ENCODE data around the gene RGS16.
"Not testable (repeated sequence)": the region's sequence is repeated elsewhere in the genome, so short reads cannot be mapped to it uniquely, and the experiment has no call there.

RGS16 gene, protein sequence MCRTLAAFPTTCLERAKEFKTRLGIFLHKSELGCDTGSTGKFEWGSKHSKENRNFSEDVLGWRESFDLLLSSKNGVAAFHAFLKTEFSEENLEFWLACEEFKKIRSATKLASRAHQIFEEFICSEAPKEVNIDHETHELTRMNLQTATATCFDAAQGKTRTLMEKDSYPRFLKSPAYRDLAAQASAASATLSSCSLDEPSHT

DNA sequence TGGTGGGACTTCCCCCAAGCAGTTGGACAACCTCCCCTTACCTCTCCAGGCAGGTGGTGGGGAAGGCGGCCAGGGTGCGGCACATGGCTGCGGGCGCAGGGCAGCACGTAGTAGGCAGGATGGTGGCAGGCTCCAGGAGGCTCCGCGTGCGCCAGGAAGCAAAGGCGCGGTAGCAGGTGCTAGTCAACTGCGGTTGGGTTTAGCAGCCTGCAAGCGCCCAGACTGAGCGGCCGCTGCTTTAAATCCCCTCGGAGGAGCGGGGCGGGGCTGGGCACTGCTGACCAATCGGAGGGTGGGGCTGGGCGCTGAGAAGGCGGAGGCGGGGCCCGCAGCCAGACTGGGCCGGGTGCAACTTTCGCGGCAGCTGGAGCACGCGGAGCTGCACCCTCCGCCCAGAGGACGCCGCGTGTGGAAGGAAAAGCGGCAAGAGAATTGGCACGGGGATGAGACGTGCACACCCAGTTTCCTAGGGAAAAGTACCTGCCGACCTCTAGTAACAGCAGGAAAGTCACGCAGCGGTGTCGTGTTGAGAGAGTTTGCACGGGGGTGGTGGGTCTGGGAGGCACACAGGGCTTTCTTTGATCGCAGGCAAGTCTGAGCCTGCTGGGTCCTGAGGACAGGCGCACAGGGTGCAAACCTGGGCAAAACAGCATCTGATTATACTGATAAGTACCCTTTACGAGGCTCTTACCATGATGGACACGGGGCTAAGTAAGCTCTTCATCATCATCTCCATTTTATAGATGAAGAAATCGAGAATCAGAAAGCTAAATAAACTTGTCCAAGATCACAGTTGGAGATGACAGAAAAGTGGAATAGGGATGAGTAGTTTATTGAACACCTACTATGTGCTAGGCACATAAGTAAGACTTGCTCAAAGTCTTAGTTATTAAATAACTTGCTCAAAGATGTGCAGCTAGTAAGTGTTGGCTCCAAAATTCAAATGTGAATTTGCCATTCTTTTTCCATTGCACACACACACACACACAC lies at the start of gene RGS16:
RGS16 (minus strand) TSS at position 215 of the 990 bp plus-strand sequence; CDS start at position 85, 130 bp downstream.
- DNase-seq: peak; percentile 50

DNA sequence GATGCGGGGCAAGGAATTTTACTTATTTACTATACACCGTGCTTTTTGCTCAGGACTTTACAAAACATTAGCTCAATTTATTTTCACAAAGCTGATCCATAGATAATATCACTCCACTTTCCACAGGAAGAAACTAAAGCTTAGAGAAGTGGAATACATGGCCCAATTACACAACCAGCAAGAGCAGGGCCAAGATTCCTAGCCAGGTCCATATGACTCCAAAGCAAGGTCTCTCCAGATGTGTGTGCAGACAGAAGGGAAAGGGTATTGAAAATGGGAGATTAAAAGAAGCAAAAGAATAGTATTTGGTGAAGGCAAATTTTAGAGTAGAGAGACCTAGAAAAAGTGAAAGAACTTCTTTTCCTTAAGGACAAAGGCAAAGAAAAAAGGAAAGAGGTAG lies 49.8 kb upstream of the RGS16 start:
- no peak for DNase-seq

DNA sequence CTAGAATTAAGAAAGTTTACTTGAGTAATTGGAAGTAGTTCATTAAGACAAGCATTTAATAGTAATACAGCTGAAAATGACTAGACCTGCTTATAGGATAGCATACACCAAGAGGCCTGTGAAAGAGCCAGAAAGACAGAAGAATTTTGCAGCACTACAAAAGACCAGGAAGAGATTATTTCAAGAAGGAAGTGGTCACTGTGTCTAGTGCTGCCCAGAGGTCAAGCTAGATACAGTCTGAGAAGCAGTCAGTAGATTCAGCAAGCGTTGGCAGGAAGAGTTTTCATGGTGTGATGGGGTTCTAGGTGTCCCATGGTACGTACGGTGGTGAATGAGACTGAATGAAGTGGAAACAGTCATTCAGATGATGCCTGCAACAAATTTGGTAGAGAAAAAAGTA lies 48.7 kb upstream of the RGS16 start:
- DNase-seq: no peak

DNA sequence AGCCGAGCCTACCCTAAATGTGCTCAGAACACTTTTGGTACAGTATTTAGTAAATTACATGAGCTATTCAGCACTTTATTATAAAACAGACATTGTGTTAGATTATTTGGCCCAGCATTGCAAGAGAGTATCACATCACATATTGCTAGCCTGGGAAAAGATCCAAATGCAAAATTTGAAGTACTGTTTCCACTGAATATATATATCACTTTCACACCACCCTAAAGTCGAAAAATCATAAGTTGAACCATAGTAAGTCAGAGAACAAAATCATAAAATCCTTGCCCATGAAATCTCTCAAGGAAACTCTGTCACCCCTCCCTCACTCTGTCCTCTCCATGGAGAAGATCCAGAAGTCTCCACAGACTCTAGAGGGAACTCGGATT lies 47.1 kb upstream of the RGS16 start:
- no peak for DNase-seq

DNA sequence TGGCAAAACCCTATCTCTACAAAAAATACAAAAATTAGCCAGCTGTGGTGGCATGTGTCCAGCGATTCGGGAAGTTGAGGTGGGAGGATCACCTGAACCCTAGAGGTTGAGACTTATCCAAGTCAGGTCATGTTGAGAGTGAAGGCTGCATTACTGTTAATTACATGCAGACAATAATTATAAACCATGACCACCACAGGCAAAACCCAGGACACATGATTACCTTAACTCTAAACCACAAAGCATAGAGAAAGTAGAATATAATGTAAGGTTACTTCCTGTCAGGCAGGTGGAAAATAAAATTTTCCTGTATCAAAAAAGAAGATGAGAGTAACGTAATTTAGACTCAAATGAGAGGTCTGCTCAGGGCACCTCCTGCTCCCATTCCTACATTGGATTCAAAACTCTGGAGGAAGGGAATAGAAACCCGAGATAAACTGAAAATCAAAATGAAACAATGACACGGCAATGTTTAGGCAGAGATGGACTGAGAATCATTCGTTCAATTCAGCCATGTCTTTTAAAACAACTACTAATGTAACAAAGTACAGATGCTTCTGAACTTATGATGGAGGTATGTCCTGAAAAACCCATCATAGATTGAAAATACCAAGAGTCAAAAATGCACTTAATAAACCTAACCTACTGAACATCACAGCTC lies 46.6 kb upstream of the RGS16 start:
- no peak for DNase-seq

DNA sequence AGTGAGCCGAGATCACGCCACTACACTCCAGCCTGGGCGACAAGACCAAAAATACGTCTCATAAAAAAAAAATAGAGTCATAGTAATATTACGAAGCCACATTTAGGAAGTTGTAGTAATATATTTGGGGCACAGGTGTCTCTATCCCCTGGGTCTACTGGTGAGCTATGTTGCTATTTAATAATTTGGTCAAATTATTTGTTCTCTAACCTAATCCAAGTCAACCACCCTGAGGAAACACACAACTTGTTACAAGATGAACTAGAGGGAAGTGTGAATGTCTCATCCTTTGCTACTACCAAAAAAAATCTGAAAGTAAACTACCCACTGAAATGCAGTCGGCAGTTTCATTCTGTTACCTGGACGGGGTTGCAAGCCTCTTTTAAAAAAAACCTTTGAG lies 44.9 kb upstream of the RGS16 start:
- no peak for DNase-seq

DNA sequence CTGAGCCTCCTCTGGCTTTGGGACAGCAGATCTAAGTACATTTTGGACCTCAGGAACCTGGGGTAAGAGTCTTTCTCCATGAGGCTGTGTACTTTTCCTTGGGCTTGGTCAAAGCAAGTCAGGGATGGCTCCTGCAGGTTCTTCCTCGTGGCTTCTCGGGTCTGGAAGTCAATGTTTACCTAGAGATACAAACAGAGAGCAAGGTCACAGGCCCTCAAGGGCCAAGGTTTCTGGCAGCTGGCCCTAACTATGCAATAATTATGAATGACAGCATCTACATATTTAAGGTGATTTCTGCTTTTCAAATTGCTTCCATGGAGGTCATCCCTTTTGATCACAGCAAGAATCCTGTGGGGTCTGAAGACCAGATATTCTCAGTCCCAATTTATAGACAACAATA lies 42.5 kb upstream of the RGS16 start:
- no peak for DNase-seq

DNA sequence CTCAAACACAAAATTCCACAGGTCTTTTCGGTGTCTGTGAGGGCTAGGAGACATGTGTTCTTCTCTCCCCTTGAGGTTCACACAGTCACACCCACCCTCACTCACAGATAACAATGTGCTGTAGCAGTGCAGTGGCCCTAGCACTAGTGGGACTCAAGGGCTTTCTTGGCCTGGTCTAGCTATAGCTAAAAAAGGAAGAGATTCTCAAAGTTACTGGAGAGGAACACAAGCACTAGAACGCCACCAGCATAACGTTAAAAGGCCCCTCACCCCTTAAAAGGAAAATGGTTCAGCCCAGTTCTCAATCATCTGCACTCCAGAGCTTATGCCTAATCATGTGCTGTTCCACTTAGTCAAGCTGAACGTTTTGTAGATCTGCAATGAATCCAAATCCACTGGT lies 40.7 kb upstream of the RGS16 start:
- no peak for DNase-seq

DNA sequence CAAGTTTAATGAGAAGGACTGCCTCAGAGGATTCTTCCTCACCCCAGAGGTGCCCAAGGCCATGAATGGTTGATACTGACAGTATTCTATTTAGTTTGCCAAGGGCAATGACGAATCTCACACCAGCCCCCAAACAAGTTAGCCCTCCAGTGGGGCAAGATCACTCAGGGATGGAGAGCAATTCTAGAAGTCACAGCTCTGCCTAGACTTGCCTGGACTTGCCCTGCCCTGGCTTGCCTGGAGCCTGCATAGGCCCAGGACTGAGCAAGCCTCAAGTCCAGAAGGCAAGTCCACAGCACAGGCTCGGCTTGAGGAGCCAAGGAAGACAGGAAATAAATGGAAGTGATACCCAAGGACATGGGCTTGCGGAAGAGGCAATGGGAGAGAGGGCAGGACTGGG lies 39.5 kb upstream of the RGS16 start:
- no peak for DNase-seq

DNA sequence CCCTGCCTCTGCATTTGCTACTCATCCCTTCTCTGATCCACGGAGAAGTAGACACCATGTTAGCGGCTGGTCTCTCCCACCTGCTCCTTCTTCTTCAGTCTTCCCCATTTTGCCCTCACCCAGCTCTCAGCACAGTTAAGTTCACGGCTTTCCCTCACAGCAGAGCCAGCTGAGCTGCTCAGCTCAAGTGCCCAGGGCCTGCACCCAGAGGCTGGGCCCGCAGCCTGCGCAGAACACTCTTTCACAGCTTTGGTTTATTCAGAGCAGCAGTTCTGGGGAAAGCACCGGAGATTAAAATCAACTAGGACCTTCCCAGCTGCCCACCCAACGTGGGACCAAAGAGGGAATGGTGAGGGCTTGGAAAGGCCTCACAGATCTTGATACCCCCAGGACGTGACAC lies 38.3 kb upstream of the RGS16 start:
- no peak for DNase-seq

DNA sequence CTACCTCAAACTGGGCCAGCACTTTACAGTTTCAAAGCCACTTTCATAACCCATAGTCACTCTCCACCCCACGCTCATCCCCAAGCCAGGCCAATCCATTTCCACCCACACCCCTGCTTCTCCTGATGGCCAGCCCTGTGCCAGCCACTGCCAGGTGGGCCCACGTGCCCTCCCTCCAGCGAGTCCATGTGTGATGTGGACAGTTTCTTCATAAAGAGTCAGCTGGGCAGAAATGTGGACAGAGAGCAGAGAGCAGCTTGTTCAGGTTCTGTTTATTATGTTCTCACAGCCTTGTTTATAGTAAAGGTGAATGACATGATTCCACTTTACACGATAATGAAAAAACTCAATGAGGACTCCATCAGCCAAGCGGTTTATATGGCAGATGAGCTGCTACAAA lies 37.4 kb upstream of the RGS16 start:
- DNase-seq: no peak

DNA sequence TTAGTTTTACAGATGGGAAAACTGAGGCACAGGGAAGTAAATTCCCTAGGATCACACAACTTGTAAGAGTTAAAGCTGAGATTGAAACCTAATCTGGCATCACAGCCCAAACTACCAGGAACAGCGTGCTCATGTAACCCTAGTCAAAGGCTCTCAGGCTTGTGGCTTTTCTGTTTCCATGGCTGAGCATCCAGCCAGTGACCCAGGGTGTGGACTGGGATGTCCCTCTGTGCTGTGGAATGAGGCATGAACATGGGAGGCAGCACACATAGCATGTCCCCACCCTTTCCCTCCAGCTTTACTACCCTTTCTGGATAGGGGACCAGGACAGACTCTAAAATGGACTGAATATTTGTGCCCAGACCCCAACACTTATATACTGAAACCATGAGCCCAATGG lies 35.1 kb upstream of the RGS16 start:
- no peak for DNase-seq

DNA sequence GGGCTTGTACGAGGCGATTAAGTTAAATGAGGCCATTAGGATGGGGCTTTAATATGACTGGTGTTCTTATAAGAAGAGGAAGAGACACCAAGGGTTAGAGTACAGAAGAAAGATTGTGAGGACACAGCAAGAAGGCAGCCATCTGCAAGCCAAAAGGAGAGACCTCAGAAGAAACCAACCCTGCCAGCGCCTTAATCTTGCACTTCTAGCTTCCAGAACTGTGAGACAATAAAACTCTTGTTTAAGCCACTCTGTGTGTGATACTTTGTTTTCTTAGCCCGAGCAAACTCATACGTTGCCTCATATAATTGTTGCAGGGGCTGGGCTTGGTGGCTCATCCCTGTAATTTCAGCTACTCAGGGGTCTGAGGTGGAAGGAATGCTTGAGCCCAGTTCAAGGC lies 33.6 kb upstream of the RGS16 start:
- DNase-seq: no peak

DNA sequence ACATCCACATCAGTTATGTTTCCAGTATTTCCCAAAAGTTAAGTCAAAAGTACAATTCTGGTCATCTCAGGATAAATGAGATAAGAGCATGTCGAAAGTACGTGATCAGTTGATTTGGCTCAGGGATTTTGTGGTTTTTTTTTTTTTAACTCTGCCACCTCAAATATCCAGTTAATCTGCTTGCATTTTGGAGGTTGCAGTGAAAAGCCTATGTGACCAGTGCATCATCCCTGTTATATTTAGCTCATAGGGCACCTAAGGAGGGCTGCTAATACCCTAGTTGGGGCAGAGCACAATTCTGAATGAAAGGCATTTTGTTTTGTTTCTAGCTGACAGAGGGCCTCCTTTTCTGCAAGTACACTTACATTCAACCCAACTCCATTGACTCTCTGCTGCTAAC lies 31.7 kb upstream of the RGS16 start:
- no peak for DNase-seq

DNA sequence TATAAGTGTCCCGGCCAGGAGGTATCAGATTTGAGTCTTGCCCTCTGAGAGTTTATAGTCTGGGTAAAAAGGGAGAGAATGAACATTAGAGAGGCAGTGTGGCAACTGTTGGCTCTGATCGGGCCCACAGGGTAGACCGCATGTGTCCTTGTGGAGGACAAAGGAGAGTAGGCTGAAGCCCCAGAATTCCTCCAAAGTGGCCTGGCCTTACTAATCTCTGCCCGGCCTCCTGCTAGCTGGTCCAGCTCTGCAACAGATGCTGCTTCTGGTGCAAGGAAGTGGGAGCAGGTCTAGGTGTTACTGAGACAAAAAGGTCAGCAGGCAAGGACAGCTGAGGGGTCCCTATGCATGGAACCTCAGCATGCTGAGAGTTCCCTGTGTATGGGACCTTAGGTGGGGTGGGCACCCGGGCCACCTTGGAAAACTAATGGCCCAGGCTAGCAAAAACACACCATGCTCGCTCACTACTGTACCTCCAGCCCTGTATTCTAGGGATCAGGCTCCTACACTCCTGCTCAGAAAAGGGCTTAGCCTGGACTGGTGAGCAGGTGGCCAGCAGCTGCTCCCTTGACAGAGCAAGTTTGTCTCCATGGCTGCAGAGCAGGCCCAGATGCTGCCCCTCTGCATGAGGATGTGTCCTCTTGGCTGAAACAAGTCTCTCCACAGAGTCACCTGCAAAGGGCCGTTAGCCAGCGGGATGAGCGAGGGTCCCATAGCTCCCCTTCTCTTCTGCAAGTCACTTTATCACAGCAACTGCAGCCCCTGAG lies 30.3 kb upstream of the RGS16 start:
- no peak for DNase-seq

DNA sequence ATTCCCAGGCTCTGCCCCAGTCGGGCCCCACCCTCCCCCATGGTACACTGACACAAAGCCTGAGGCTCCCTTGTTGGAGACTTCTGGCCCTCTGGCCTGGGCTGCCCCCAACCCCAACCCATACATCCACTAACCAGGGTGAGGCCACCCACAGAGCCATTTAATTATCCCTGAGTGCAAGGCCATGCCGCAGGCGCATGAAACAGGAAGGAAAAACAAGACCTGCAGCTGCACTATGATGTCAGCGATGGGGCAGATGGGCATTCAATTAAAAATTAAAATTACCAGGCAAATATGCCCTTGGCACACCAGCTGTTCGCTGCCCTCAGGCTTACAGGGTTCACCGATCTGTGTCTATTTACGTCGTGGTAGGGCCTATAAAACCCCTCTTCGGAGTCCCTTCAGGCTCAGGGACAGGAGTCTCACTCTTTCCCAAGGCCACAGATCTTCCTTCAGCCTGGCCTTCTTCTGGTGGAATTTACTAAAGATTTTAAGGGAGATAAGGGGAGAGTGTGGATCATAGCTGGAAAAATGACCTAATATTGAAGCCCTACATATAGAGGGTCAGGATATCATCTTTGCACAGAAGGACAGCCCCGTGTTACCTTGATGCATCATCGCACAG lies 29.6 kb upstream of the RGS16 start:
- no peak for DNase-seq

DNA sequence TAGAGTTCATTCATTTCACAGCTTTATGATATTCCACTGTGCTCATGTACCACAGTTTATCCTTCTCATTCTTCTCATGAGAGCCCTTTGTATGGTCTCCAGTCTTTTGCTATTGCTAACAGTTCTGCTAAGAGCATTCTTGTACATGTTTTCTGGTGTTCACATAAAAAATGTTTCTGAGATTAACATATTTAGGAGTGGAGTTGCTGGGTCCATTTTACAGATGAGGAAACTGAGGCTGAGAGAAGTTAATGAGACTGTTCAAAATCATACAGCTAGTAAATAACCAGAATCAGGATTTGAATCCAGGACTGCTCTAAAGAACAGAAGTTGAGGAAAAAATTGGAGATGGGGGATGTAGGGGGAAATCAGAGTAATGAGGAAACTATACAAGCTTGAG lies 28.8 kb upstream of the RGS16 start:
- no peak for DNase-seq

DNA sequence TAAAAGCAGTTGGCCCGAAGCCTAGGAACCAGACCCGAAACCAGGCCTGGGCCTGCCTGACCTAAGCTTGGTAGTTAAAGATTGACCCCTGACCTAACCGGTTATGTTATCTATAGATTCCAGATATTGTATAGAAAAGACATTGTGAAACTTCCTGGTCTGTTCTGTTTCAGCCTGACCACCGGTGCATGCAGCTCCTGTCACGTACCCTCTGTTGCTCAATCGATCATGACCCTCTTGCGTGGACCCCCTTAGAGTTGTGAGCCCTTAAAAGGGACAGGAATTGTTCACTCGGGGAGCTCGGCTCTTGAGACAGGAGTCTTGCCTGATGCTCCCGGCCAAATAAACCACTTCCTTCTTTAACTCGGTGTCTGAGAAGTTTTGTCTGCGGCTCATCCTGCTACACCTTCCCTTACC lies 28.3 kb upstream of the RGS16 start:
- not testable (repeated sequence) for DNase-seq

DNA sequence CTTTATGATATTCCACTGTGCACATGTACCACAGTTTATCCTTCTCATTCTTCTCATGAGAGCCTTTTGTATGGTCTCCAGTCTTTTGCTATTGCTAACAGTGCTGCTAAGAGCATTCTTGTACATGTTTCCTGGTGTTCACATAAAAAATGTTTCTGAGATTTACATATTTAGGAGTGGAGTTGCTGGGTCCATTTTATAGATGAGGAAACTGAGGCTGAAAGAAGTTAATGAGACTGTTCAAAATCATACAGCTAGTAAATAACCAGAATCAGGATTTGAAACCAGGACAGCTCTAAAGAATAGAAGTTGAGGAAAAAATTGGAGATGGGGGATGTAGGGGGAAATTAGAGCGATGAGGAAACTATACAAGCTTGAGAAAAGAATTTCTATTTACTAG lies 27.8 kb upstream of the RGS16 start:
- DNase-seq: no peak

DNA sequence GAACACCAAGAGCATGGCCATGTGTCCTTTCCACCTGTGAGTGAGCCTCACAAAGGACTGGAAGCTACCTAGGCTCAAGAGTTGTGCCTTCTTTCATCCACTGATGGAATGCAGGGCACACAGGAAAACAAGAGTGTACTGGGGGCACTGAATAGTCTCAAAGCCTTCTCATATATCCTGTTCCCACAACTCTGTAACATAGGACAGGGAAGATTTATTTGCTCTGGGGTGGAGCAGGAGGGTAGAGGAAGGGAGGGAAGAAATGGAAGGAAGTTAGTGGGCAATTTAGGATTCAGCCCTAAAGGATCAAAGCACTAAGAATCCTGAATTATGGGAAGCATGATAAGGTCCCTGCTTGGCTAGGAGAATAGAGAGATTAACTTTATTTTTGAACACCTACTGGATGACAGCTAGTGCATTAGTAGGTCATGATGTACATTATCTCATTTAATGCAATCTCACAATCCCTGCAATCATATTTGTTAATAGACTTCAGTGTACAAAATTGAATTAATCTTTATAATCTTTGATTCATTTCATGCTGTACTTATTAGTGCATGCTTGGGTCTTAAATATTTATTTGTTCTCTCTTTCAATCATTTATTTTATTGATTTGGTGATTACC lies 27.0 kb upstream of the RGS16 start:
- no peak for DNase-seq

DNA sequence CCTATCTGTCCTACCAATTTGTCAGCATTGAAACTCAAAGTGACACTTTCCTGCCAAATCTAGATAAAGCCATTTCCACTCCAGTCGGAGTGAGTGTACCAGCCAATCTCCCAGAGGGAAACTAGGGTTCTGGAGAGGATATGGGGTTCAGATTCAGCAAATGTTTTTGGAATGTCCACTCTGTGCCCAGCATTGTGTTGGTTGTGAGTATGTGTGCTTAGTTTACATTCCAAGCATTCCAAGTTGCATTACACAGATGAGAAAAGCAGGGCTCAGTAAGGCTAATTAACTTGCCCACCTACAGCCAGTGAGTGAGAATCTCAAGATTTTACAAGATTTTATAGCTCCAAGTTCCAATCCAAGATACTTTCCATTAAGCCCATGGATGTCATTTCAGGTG lies 26.4 kb upstream of the RGS16 start:
- DNase-seq: no peak

DNA sequence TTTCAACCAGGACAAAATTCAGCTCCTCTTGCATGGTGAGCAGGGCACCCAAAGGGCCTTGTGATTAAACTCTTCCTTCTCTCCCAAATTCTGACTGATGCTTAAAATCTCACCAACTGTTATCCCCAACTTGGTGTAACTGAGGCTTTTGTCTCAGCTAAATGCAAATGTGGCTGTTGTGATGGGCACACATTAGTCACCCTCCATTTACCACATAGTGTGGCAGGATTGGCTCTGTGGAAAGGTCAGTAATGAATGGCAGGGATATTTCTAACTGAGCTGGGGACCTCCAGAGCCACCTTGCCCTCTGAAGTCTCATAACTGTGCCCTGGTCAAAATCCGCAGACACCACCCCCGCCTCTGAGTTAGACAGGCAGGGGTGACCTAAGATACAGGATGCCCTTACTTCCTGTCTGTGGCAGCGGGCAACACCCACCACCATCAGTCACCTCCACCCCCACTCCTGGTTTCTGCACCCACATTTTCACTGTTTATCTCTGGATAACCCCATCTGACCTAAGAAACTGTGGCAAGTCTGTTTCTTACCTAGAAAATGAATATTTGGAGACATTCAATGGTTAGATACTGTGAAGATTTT lies 25.4 kb upstream of the RGS16 start:
- no peak for DNase-seq
